Panc1 (cell line): ENCODE measurements around the gene AGAP1. TPM values are rescaled to one million over a fixed set of nuclear protein-coding genes. Genes with fewer than 3 reads are reported as not detected.

Experiments
- ATAC-seq: fragments of 200-7000 bp; cut with Tn5 transposase; 2 replicates; pipeline ENCODE4 v1.9.1; 2020; ENCODE audit warnings: mild to moderate bottlenecking, moderate library complexity
- BruUV-seq: library from RNA; stranded (reverse); fragments of 400-500 nt; replicated peaks from 2 replicates; lab custom pipeline; 2021; lab: Mats Ljungman, UMichigan
- CTCF ChIA-PET: fragments of 300-600 bp; sonication (Branson Sonifier 250); formaldehyde crosslinking; loops from one replicate; lab custom pipeline; 2022; ENCODE audit warnings: antibody characterized with exemption; lab: Charles Lee
- POLR2A ChIA-PET: fragments of 300-600 bp; sonication (Branson Sonifier 250); formaldehyde crosslinking; loops from one replicate; lab custom pipeline; 2022; ENCODE audit warnings: antibody characterized with exemption; lab: Charles Lee
- DNase-seq: peaks from one replicate; pipeline ENCODE4 v3.0.0-alpha.2; 2010; ENCODE audit warnings: low read depth, low spot score
- H3K27ac ChIP-seq: 2 replicates; pipeline ENCODE4 v1.5.1; 2011; ENCODE audit warnings: mild to moderate bottlenecking, low read length, inconsistent platforms
- H3K27me3 ChIP-seq: fragments of 200-500 bp; sonication (Bioruptor generic); 2 replicates; pipeline ENCODE4 v1.6.0; 2014; ENCODE audit warnings: low read length, inconsistent platforms; ENCODE audit not compliant: control insufficient read depth, insufficient read depth
- H3K36me3 ChIP-seq: fragments of 200-500 bp; sonication (Bioruptor generic); 2 replicates; pipeline ENCODE4 v1.5.1; 2014; ENCODE audit warnings: inconsistent platforms, mild to moderate bottlenecking, low read length, moderate library complexity; ENCODE audit not compliant: control insufficient read depth, insufficient read depth
- H3K4me1 ChIP-seq: 2 replicates; pipeline ENCODE4 v1.5.1; 2011; ENCODE audit warnings: inconsistent platforms, mild to moderate bottlenecking, low read length, moderate library complexity; ENCODE audit not compliant: control insufficient read depth, insufficient read depth
- H3K4me3 ChIP-seq, 2 experiments: 2 replicates each; pipeline ENCODE4 v1.5.1; 2011 to 2012; ENCODE audit warnings: low read depth in 2 of 2, low read length in 2 of 2, mild to moderate bottlenecking in 2 of 2, inconsistent platforms in 1 of 2, moderate library complexity in 1 of 2
- H3K9me3 ChIP-seq: fragments of 200-500 bp; sonication (Bioruptor generic); 2 replicates; pipeline ENCODE4 v1.5.1; 2014; ENCODE audit warnings: low read depth, mild to moderate bottlenecking, inconsistent platforms, low read length, moderate library complexity; ENCODE audit not compliant: control insufficient read depth, insufficient read depth
- CTCF ChIP-seq: fragments of 450-650 bp; IDR thresholded peaks from 2 replicates; pipeline ENCODE4 v1.5.1; 2017; ENCODE audit warnings: mild to moderate bottlenecking
- POLR2AphosphoS5 ChIP-seq: IDR thresholded peaks from 2 replicates; pipeline ENCODE4 v1.6.1; 2012; ENCODE audit warnings: mild to moderate bottlenecking, low read depth, low read length, moderate library complexity
- REST ChIP-seq, 2 experiments: IDR thresholded peaks; 2 replicates each; pipeline ENCODE4 v1.6.1; 2011 to 2012; ENCODE audit warnings: low read depth in 2 of 2, control low read depth in 1 of 2, low read length in 1 of 2, mild to moderate bottlenecking in 1 of 2, moderate library complexity in 1 of 2; ENCODE audit not compliant: insufficient read depth in 1 of 2
- SIN3A ChIP-seq: IDR thresholded peaks from 2 replicates; pipeline ENCODE4 v1.6.1; 2012; ENCODE audit warnings: low read depth, mild to moderate bottlenecking, low read length, moderate library complexity, borderline replicate concordance; ENCODE audit not compliant: insufficient read depth
- TCF7L2 ChIP-seq: IDR thresholded peaks from 2 replicates; pipeline ENCODE4 v1.6.1; 2011; ENCODE audit warnings: mild to moderate bottlenecking, low read depth, low read length, inconsistent platforms
- in situ Hi-C: cut with HindIII; loops from 2 replicates; pipeline ENCODE4 v1.10.0; 2016; ENCODE audit warnings: low sequenced_read_pairs, low pct_unique_long_range_greater_than_20kb
- intact Hi-C: fragments of 100-400 bp; cut with micrococcal nuclease; formaldehyde crosslinking; loops from one replicate; pipeline ENCODE4 v1.10.0; 2022; ENCODE audit not compliant: unreplicated experiment
- total RNA-seq: library from RNA; stranded (reverse); gene quantifications from one replicate; pipeline ENCODE4 v1.2.1, GENCODE V29; 2021; ENCODE audit not compliant: unreplicated experiment

The AGAP1 gene
- total RNA-seq, 1 experiment from 2014 or later = 38.9 TPM

GRCh38 chr2:235512699-235513053 is 18.8 kb downstream of the AGAP1 start:
- in situ Hi-C loops = no loop called here
- POLR2A ChIA-PET = interaction anchor here (0.5 kb wide), 2 partner anchors 565 to 653 kb away, joined by 5 to 11 read pairs; no protein-coding TSS in a partner anchor

GRCh38 chr2:235513984-235514626 is 20.3 kb downstream of the AGAP1 start:
- Histone ChIP-seq H3K36me3 (no peaks in the 10 kb centered on the region), H3K27ac (no peak overlapping the region), H3K4me3 (no peak overlapping the region), H3K4me1 (peaks cover 8% of the 10 kb centered on the region; the same call in 1 of the 2 replicates), H3K9me3 (no peaks in the 10 kb centered on the region), H3K27me3 (no peaks in the 10 kb centered on the region)
- no peak for ATAC-seq
- TF ChIP-seq TCF7L2 (no peak), SIN3A (no peak), POLR2AphosphoS5 (no peak), CTCF (no peak), REST (IDR thresholded peaks at IDR 0.05; ENCODE audit: insufficient read depth in 1 of 2, low read depth in 2 of 2, low read length in 1 of 2) (no peak)
- ChIA-PET POLR2A (no interaction called here), CTCF (no interaction called here)
- in situ Hi-C loops (no loop called here), intact Hi-C loops (no loop called here)
- DNase-seq = no peak
- no TSS peak for BruUV-seq

More at GRCh38 chr2:235512699-235513053, 18.8 kb downstream of the AGAP1 start:
- BruUV-seq = no TSS peak
- Histone ChIP-seq H3K4me1 (peaks cover 8% of the 10 kb centered on the region; the same call in 1 of the 2 replicates), H3K36me3 (no peaks in the 10 kb centered on the region), H3K27me3 (no peaks in the 10 kb centered on the region), H3K4me3 (no peak overlapping the region), H3K9me3 (no peaks in the 10 kb centered on the region), H3K27ac (no peak overlapping the region)
- CTCF ChIA-PET = no interaction called here
- DNase-seq = no peak
- intact Hi-C loops = no loop called here
- no peak for ATAC-seq
- no peak for TF ChIP-seq POLR2AphosphoS5
- no peak for TF ChIP-seq CTCF
- TF ChIP-seq REST (IDR thresholded peaks at IDR 0.05; ENCODE audit: insufficient read depth in 1 of 2, low read depth in 2 of 2, low read length in 1 of 2) = no peak
- no peak for TF ChIP-seq TCF7L2
- no peak for TF ChIP-seq SIN3A
